ENCODE data around the gene HPS5. TPM values are rescaled to one million over a fixed set of nuclear protein-coding genes. Genes with fewer than 3 reads are reported as not detected.
"Not testable (repeated sequence)": the region's sequence is repeated elsewhere in the genome, so short reads cannot be mapped to it uniquely, and the experiment has no call there.

HPS5 gene
- total RNA-seq, 4 donors from 2014 or later: 10.8 to 21.2 (median 15.5) TPM

- TF ChIP-seq CTCF (IDR thresholded peaks at IDR 0.05) (no peak), POLR2A (IDR thresholded peaks at IDR 0.05) (no peak)
- 39 to 40% methylated on average over 5 of the region's 5 CpGs for WGBS, 2 donors
- no peak overlapping the region for H3K4me3 ChIP-seq
- intact Hi-C loops (cut with DNase I): loop anchor here (10.0 kb wide), 1 partner anchor 65 kb away; the partner anchor contains the start of gene LDHA
- peaks cover 0 to 58% (median 14%) of the 10 kb centered on the region in 3 donors for H3K4me1 ChIP-seq
- H3K27me3 ChIP-seq: no peaks in the 10 kb centered on the region
- DNase-seq: no peak
- peaks cover 0 to 82% (median 7%) of the 10 kb centered on the region in 3 donors for H3K36me3 ChIP-seq
- H3K27ac ChIP-seq: peak overlapping the region in 3 of 4 donors; percentile 3 to 80 (median 45)
- no peaks in the 10 kb centered on the region for H3K9me3 ChIP-seq
These were observed 7.4 kb upstream of the HPS5 start for GRCh38 chr11:18329196-18329870.

GRCh38 chr11:18324381-18324780 lies 2.4 kb upstream of the HPS5 start:
- DNase-seq: no peak
- H3K4me1 ChIP-seq: peaks cover 22 to 84% (median 34%) of the 10 kb centered on the region in 3 donors
- peak overlapping the region in 1 of 4 donors; percentile 80 for H3K4me3 ChIP-seq
- no peaks in the 10 kb centered on the region for H3K9me3 ChIP-seq
- H3K36me3 ChIP-seq: peaks cover 0 to 36% (median 3%) of the 10 kb centered on the region in 3 donors
- intact Hi-C loops (cut with DNase I): loop anchor here (10.0 kb wide), 1 partner anchor 70 kb away; the partner anchor contains the start of gene LDHA
- no peaks in the 10 kb centered on the region for H3K27me3 ChIP-seq
- peak overlapping the region in 1 of 4 donors; percentile 11 for H3K27ac ChIP-seq
- WGBS, 2 donors: 54 to 71% methylated on average over 1 of the region's 1 CpG
- TF ChIP-seq POLR2A (IDR thresholded peaks at IDR 0.05) (no peak), CTCF (IDR thresholded peaks at IDR 0.05) (no peak)

GRCh38 chr11:18323881-18324280 lies 1.9 kb upstream of the HPS5 start:
- Histone ChIP-seq H3K27ac (peak overlapping the region in 2 of 4 donors; percentile 96 to 99), H3K4me3 (peak overlapping the region in 3 of 4 donors; percentile 80 to 96 (median 86)), H3K4me1 (peaks cover 22 to 81% (median 34%) of the 10 kb centered on the region in 3 donors), H3K36me3 (peaks cover 0 to 36% (median 3%) of the 10 kb centered on the region in 3 donors)
- 91 to 95% methylated on average over 7 to 11 of the region's 11 CpGs for WGBS, 2 donors
- intact Hi-C loops (cut with DNase I): loop anchor here (10.0 kb wide), 1 partner anchor 71 kb away; the partner anchor contains the start of gene LDHA
- not testable (repeated sequence) for H3K27me3 ChIP-seq, H3K9me3 ChIP-seq, DNase-seq

GRCh38 chr11:18322818-18323570 lies 1.1 kb upstream of the HPS5 start:
- intact Hi-C loops (cut with DNase I): loop anchor here (10.0 kb wide), 1 partner anchor 72 kb away; the partner anchor contains the start of gene LDHA
- no peak for DNase-seq
- no peak for TF ChIP-seq POLR2A (IDR thresholded peaks at IDR 0.05)
- TF ChIP-seq CTCF (IDR thresholded peaks at IDR 0.05): no peak
- H3K27me3 ChIP-seq: no peaks in the 10 kb centered on the region
- H3K36me3 ChIP-seq: peaks cover 0 to 30% (median 3%) of the 10 kb centered on the region in 3 donors
- H3K4me1 ChIP-seq: peaks cover 22 to 73% (median 31%) of the 10 kb centered on the region in 3 donors
- peak overlapping the region; percentile 80 to 96 (median 88) for H3K4me3 ChIP-seq
- WGBS, 2 donors: 17 to 19% methylated on average over 6 to 9 of the region's 18 CpGs
- peak overlapping the region; percentile 96 to 99 (median 98) for H3K27ac ChIP-seq
- H3K9me3 ChIP-seq: no peaks in the 10 kb centered on the region

- Histone ChIP-seq H3K36me3 (peaks cover 0 to 24% (median 2%) of the 10 kb centered on the region in 3 donors), H3K9me3 (no peaks in the 10 kb centered on the region), H3K4me1 (peaks cover 22 to 64% (median 31%) of the 10 kb centered on the region in 3 donors), H3K4me3 (peak overlapping the region; percentile 80 to 96 (median 88)), H3K27me3 (no peaks in the 10 kb centered on the region), H3K27ac (peak overlapping the region; percentile 96 to 99 (median 98))
- 2 to 3% methylated on average over 4 of the region's 4 CpGs for WGBS, 2 donors
- intact Hi-C loops (cut with DNase I): loop anchor here (10.0 kb wide), 1 partner anchor 73 kb away; the partner anchor contains the start of gene LDHA
- DNase-seq: no peak
- TF ChIP-seq CTCF (IDR thresholded peaks at IDR 0.05): no peak
These were observed 367 bp downstream of the HPS5 start for GRCh38 chr11:18321578-18321968.

Data from esophagus squamous epithelium (tissue), 5 donors.